NCI-H510A (cell line): Measurements from ENCODE around the gene TRRAP.

ENCODE experiments used
- DNase-seq: peaks from one replicate; lab custom pipeline; 2025; lab: John Stamatoyannopoulos, UW

TRRAP gene

DNA sequence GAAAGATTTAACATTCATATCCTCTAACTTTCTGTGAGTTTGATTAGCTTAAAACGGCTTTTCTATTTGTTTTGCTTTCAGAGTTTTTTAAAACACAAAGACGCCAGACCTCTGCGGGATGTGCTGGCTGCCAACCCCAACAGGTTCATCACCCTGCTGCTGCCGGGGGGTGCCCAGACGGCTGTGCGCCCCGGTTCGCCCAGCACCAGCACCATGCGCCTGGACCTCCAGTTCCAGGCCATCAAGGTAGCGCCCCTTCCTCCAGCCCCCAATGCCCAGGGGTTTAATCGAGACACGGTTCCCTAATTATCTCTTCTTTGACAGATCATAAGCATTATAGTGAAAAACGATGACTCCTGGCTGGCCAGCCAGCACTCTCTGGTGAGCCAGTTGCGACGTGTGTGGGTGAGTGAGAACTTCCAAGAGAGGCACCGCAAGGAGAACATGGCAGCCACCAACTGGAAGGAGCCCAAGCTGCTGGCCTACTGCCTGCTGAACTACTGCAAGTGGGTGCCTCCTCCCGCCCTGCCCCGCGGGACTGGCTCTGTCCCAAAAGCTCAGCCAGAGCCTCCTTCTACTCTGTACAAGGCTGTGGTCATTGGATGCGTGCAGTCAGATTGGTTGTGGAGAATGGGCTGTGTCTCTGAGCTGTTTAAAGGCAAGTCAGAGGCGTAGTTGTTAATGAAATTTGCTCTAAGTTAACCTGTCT, 71.2 kb downstream of the TRRAP start:
- DNase-seq = no peak

GRCh38 chr7:98955992-98956391, 77.7 kb downstream of the TRRAP start:
- DNase-seq = no peak

DNA sequence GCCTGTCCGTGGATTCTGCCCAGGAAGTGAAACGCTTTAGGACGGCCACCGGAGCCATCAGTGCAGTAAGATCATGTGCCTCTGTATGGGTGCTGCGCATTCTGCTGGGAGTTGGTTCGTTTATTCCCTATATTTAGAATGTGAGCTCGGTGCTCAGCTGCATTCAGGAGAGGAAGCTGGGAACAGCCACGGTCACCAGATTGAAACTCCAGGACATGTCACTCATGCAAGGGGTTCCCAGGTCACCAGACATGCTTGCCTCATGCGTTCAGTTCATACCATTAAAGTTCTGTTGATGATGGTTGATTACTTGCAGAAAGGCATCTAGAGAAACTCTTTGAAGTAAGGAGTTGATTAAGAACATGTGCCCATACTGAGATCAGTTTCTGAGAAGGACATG, 78.1 kb downstream of the TRRAP start:
- no peak for DNase-seq

DNA sequence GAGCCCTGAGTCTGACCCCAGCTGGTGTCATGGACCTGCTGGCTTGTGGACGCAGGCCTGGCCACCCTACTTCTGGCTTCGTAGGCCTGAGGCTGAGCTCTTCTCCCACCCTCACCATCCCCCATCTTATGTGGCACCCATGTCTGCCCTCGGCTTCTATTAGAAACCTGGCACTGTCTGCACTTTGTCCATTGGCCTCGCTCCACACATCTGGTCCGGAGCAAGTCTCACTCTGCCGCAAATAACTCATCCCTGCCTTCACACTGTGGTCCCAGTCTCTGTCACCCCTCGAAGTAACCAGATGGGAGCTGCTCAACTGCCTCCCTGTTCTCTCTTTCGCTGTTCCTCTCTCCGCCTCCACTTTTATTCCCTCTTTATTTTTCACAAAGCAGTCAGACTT, 78.6 kb downstream of the TRRAP start:
- DNase-seq = no peak

DNA sequence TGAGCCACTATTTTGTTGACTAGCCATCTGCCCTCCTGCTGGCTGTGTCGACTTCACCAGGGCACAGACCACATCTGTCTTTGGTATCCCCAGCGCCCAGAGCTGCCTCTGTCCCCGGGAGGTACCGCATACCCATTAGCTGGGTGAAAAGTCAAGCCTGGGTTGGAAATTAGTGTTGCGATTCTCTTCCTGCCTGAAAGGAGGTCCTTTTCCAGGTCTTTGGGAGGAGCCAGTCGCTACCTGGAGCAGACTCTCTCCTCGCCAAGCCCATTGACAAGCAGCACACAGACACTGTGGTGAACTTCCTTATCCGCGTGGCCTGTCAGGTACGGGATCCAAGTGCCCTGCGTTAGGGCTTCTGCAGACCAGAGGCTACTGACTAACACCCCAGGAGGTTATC, 79.4 kb downstream of the TRRAP start:
- no peak for DNase-seq

GRCh38 chr7:98958968-98959367, 80.6 kb downstream of the TRRAP start:
- DNase-seq = no peak

- DNase-seq = no peak
Observed at GRCh38 chr7:98963305-98963704, 85.0 kb downstream of the TRRAP start.

DNA sequence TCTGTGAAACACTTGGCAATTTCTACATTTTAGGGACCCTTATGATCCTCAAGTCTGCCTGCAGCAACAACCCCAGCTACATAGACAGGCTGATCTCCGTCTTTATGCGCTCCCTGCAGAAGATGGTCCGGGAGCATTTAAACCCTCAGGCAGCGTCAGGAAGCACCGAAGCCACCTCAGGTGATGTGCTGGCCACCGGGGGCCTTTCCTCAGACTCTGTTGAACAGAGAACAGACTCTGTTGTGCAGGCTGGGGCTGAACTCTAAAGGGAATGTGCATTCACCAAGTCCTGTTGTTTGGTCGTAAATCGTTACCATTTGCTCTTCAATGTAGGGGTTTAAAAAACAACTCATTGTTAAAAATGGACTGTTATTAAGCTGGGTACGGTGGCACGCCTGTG, 86.3 kb downstream of the TRRAP start:
- DNase-seq = no peak

- DNase-seq = no peak
Observed at GRCh38 chr7:98968621-98969020, 90.3 kb downstream of the TRRAP start.

DNA sequence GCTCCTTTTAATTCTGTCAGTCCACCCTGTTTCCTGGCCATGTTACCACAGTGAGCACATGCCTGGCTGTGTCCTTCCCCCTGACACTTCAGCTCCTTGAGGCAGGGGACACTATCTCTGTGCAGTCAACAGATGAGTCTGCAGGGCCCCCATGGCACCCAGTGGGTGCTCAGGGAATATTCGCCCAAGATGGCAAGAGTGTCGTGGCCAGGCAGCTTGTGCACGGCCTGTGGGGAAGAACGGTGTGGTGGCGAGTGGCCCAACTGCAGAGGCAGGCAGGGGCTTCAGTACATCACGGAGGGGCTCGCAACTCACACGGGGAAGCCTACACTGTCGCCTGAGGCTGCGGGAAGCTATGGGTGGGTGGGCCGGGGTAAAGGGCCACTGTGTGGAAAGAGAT, 91.1 kb downstream of the TRRAP start:
- no peak for DNase-seq

DNA sequence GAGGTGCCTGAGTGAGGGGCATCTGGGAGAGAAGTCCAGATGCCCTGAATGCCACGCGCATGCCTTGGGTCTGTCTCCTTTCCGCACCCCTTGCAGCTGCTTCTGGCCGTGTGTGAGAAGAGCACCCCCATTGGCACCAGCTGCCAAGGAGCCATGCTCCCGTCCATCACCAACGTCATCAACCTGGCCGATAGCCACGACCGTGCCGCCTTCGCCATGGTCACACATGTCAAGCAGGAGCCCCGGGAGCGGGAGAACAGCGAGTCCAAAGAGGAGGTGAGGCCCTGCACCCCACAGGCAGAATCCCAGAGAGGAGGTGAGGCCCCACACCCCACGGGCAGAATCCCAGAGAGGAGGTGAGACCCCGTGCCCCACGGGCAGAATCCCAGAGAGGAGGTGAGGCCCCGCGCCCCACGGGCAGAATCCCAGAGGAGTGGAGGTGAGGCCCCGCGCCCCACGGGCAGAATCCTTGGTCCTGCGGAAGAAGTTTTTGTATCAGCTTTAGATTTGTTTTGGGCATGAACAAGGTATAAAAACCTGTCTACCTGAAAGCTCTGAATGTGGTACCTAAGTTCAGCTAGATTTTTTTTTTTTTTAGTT, 91.8 kb downstream of the TRRAP start:
- DNase-seq = no peak

DNA sequence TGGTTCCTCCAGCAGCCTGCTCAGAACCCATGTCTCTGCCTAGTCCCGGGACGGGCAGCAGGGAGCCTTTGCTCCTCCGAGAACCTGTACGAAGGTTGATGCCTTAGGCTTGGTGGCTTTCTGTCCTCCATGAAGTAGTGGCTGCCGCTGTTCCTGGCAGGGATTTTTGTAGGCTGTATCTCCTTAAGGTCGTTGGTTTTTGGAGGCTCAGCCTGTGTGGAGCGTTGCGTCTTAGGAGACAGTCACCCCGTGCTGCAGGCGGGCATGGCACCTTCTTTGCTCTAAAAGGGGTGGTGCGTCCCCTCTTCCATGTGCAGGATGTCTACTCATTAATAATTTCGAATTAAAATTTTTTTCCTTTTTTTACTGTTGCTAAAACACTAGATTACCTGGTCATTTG, 92.5 kb downstream of the TRRAP start:
- DNase-seq = no peak

DNA sequence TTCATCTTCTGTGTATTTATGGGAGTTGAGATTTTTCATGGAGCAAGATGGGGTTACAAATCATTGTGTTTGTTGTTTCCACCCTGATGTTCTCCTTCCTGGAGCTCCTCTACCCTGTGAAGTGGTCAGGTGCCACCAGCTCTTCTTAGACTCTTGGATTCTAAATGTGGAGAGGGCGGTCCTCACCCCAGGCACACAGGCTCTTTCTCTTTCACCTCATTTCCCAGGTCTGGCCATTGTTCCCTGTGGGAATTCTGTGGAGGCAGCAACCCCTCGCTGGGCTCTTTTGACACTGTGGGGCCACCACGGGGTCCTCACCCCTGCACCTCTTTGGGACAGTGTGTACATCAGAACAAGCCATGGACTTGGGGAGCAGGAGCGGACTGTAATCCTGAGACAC, 95.9 kb downstream of the TRRAP start:
- no peak for DNase-seq

DNA sequence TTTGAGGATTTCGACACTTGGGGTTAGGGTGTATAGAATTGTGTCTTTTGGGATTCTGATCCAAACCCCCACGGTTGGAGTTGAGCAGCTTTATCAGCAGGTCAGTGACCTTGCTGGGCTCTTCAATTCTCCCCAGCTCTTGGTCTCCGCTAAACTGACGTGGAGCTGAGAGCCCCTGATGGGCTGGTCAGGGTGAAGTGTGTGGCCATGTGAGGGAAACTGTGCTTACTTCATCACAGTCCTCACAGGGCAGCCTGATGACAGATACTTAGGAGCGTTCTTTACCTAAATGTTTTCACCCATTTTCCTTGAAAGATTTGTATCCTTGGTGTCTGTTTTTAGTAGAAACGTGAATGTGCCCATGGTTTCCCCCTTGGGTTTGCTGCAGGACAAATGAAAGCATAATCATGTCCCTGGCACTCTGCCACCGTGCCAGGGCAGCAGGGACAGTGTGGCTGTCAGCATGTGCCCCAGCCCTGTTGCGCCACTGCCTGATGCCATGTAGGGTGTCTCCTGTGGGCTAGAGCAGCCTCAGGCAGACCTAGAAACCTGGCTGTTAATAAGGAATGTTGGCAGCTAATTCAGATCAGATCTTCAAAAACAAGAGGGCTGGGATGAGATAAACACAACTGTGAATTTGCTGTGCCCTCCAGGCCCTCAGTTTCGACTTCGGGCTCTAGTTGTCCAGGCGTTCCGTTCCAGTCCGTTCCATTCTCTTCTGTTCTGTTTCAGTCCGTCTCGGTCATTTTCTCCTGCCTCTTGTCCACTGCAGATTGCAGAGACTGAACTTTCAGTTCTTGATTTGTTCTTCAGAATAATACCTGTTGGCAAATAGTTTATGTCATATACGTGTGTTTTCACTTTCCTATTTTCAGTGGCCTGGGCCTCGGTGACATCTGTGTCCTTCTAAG, 96.8 kb downstream of the TRRAP start:
- no peak for DNase-seq

- no peak for DNase-seq
Observed at GRCh38 chr7:98976396-98977185, 98.3 kb downstream of the TRRAP start.

GRCh38 chr7:98978672-98979071, 100.3 kb downstream of the TRRAP start:
- no peak for DNase-seq

DNA sequence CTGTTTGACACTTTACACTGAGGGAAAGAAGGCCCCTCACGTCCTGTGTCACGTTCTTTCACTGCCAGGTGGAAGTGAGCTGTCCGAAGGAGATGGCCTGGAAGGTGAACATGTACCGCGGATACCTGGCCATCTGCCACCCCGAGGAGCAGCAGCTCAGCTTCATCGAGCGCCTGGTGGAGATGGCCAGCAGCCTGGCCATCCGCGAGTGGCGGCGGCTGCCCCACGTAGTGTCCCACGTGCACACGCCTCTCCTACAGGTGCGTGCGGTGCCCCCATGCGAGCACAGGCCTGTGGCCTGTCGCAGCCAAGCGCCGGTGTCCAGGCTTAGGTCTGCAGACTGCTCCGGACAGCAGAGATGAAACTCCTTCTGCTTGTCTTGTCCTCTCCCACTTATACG, 103.4 kb downstream of the TRRAP start:
- no peak for DNase-seq

DNA sequence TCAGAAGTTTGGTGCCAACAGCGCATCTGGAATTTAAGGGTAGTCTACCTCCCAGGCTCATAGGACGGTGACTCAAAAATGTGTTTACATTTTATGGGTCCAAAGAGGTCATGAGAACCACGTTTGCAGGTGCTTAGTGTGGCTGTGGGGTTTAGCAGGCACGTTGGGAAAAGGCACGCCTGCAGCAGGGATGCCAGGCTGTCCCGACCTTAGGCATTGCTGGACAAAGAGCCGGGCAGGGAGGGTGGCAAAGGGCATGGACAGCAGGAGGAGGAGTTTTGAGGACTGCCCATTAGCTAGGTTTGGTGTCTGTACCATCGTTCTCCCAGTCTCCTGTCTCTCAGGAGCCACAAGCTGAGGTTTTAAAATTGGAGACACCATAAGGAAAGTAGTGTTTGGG, 104.4 kb downstream of the TRRAP start:
- DNase-seq = no peak

- no peak for DNase-seq
Observed at GRCh38 chr7:98984126-98984525, 105.8 kb downstream of the TRRAP start.

- no peak for DNase-seq
Observed at GRCh38 chr7:98985406-98985805, 107.1 kb downstream of the TRRAP start.

GRCh38 chr7:98985945-98986344, 107.6 kb downstream of the TRRAP start:
- DNase-seq = no peak

GRCh38 chr7:98988641-98989040, 110.3 kb downstream of the TRRAP start:
- no peak for DNase-seq
